Measurements from ENCODE around the gene SEC14L5.

SEC14L5 gene

DNA sequence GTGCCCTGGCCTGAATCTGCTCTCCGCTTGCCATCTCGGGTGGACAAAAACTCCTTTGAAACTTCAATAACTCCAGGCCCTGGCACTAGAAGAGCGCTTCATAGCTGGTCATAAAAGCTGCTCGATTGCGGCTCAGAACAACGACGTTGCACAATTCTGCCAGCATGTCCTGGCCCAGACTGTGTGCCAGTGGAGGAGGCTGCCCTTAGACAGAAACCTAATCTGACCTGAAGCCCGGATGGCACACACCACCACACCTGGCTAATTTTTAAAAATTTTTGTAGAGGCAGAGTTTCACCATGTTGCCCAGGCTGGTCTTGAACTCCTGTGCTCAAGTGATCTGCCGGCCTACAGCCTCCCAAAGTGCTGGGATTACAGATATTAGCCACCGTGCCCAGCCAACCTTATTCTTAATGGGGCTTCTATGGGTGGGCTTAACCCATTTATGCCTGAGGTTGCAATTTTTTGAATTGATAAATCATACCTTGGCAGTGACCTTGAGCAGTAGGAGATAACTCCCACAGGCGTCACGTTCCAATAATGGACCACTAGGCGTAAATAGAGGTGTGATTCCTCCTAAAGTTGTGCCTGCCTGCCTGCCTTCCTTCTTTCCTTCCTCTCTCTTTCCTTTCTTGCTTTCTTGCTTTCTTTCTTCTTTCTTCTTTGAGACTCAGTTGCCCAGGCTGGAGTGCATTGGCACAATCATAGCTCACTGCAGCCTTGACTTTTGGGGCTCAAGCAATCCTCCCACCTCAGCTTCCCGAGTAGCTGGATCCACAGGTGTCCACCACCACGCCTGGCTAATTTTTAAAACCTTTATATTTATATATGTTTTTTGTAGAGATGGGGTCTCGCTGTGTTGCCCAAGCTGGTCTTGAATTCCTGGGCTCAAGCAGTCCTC is 20.1 kb upstream of the SEC14L5 start:
- no peak overlapping the region; the same call in 1 of the 2 replicates for H3K27ac ChIP-seq
- TF ChIP-seq ZFX (IDR thresholded peaks at IDR 0.05): no peak
- TF ChIP-seq, protein P1, sequence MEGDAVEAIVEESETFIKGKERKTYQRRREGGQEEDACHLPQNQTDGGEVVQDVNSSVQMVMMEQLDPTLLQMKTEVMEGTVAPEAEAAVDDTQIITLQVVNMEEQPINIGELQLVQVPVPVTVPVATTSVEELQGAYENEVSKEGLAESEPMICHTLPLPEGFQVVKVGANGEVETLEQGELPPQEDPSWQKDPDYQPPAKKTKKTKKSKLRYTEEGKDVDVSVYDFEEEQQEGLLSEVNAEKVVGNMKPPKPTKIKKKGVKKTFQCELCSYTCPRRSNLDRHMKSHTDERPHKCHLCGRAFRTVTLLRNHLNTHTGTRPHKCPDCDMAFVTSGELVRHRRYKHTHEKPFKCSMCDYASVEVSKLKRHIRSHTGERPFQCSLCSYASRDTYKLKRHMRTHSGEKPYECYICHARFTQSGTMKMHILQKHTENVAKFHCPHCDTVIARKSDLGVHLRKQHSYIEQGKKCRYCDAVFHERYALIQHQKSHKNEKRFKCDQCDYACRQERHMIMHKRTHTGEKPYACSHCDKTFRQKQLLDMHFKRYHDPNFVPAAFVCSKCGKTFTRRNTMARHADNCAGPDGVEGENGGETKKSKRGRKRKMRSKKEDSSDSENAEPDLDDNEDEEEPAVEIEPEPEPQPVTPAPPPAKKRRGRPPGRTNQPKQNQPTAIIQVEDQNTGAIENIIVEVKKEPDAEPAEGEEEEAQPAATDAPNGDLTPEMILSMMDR (conservative IDR thresholded peaks at IDR 0.05): no peak

DNA sequence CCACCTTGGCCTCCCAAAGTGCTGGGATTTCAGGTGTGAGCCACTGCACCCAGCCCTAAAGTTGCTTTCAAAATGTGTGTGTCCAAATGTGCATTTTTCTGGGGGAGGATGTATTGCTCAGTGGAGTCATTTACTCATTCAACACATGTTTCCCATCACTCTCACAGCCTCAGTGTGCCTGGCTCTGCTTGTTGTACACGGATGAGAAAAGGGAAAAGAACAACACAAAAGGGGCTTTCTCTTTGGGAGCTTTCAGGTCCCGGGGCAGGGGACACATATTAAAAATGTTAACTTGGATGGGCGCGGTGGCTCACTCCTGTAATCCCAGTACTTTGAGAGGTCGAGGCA is 19.5 kb upstream of the SEC14L5 start:
- no peak overlapping the region for H3K27ac ChIP-seq
- no peak for TF ChIP-seq ZFX (IDR thresholded peaks at IDR 0.05)
- TF ChIP-seq, protein P1 (conservative IDR thresholded peaks at IDR 0.05): no peak

DNA sequence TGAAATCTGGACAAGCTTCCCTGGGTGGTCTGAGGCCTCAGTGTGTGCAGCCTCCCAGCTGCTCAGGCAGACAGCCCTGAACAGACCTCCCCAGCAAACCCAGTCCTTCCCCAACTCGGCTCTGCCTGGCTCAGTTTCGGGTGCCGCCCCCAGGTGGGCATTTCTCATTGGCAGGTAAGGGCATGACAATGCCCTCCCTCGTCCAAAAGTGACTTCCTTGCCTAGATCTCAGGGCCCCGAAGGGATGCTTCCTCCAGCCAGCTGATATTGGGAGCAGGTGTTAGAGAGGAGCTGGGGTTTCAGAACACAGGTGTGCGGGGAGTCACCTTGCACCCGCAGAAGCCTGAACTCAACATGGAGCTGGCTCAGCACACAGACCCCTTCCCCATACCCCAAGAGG is 17.4 kb upstream of the SEC14L5 start:
- no peak for TF ChIP-seq ZFX (IDR thresholded peaks at IDR 0.05)
- TF ChIP-seq, protein P1 (conservative IDR thresholded peaks at IDR 0.05): no peak
- no peak overlapping the region for H3K27ac ChIP-seq

DNA sequence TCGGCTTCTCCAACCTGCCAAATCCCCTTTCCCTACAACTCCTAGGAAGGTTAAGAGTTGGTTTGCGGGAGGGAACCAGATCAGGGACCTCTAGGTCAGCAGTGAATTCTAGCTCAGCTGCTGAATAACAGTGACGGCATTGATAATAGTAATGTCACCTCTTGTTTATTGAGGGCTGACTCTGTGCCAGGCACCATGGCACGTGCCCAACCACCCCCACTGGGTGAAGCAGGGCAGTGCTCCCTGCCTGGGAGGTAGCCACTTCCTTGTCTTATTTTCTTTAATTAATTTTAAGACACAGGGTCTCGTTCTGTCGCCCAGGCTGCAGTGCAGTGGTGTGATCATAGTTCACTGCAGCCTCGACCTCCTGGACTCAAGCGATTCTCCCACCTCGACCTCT is 15.6 kb upstream of the SEC14L5 start:
- H3K27ac ChIP-seq: no peak overlapping the region
- TF ChIP-seq, protein P1 (conservative IDR thresholded peaks at IDR 0.05): no peak
- TF ChIP-seq ZFX (IDR thresholded peaks at IDR 0.05): no peak

DNA sequence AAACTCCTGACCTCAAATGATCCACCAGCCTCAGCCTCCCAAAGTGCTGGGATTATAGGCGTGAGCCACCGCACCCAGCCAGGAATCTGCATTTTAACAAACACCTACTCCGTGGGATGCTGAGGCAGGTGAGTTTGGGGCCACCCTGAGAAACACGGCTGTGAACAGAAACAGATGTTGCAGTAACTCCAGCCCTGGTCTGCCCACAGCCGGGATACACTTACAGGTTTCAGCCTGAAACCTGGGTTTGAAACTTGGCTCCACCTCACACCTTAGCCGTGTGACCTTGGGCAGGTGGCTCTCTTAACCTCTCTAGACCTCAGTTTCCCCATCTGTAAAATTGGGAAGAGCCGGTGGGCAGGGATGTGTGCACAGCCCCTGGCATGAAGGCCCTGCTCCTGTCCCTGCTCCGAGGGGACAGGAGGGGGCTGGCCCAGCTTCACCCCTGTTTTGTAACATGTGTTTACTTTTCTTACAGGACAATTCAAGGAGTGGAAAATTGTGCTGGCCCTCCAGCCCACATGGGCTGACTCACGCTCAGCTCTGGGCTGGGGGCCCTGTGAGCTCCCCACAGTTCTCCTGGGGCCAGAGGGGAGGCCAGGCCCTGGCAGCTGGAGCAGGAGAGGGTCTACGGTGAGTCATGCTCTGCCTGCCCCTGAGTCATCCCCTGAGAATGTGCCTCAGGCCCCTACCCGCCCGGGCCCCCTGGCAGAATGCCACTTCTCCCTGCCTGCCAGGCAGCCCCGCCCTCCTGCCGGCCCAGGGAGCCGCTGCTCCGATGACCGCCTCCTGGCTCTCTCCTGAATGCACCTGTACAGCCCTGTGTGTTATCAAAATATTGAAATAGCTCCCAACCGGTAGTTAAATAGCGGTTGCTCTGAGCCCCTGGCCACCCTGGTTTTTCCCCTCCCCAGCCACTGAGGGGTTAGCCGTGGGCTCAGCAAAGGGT is 13.5 kb upstream of the SEC14L5 start:
- H3K27ac ChIP-seq: no peak overlapping the region; the same call in 1 of the 2 replicates
- no peak for TF ChIP-seq ZFX (IDR thresholded peaks at IDR 0.05)
- TF ChIP-seq, protein P1 (conservative IDR thresholded peaks at IDR 0.05): no peak

DNA sequence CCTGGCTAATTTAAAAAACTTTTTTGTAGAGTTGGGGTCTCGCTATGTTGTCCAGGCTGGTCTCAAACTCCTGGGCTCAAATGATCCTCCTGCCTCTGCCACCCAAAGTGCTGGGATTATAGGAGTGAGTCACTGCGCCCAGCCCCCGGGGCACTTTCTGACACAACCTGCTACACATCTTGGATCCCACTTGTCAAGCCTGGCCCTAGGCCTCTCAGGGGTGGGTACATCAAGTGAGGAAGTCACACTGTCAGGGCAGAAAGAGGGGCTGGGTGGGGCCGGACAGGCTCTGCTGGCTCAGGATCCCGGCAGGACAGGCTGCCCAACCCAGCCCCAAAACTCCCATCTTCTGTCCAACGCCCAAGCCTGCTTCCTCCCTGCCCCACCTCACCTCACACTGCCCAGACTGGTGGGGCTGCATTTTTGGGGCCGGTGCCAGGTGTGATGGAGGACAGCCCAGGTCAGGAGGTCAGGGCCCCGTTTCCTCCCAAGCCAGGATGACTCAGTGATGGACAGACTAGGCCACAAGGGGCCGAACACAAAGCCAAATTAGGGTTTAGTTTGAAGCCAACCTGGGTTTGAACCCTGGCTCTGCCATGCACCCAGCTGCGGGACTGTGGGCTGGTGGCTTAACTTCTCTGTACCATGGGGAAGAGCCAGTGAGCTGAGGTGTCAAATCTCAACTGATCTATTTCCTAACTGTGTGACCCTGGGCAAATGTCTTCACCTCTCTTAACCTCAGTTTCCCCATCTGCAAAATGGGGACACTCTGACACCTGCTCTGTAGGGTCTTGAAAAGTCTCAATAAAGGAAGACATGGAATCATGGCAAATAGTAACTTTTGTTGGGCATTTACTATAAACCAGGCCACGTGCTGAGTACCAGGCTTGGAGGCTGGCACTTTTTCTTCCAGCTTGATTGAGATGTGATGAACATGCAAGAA is 12.3 kb upstream of the SEC14L5 start:
- TF ChIP-seq, protein P1 (conservative IDR thresholded peaks at IDR 0.05): no peak
- no peak for TF ChIP-seq ZFX (IDR thresholded peaks at IDR 0.05)
- H3K27ac ChIP-seq: no peak overlapping the region; the same call in 1 of the 2 replicates
